Thoracic aorta (tissue), 2 donors: ENCODE measurements around the gene SH3PXD2A. TPM values are rescaled to one million over a fixed set of nuclear protein-coding genes. Genes with fewer than 3 reads are reported as not detected.

ENCODE experiments used
- ATAC-seq: fragments of 150-250 bp; one replicate; pipeline ENCODE4 v1.8.0; 2017; ENCODE audit warnings: low read depth; ENCODE audit not compliant: insufficient number of reproducible peaks, low FRiP score
- DNase-seq: peaks from one replicate; pipeline ENCODE4 v3.0.0-alpha.2; 2020; ENCODE audit warnings: low spot score
- H3K27ac ChIP-seq, 2 donors: fragments of 200-600 bp; sonication (generic); 1 replicate in 1 of 2; 2 replicates in 1 of 2; pipeline ENCODE4 v1.5.1; 2016; ENCODE audit warnings: mild to moderate bottlenecking in 2 of 2, moderate library complexity in 2 of 2
- H3K27me3 ChIP-seq: fragments of 200-600 bp; sonication (generic); replicated peaks from 2 replicates; pipeline ENCODE4 v1.6.0; 2016; ENCODE audit warnings: mild to moderate bottlenecking; ENCODE audit not compliant: insufficient read depth
- H3K36me3 ChIP-seq: fragments of 200-600 bp; sonication (generic); one replicate; pipeline ENCODE4 v1.5.1; 2016
- H3K4me1 ChIP-seq, 2 donors: fragments of 200-600 bp; sonication (generic); 1 replicate in 1 of 2; 2 replicates in 1 of 2; pipeline versions ENCODE4 v1.5.1 to v1.6.0; 2016; ENCODE audit warnings: low read depth in 2 of 2, mild to moderate bottlenecking in 1 of 2; ENCODE audit not compliant: control insufficient read depth in 1 of 2
- H3K4me3 ChIP-seq: fragments of 200-600 bp; sonication (generic); 2 replicates; pipeline ENCODE4 v1.5.1; 2016; ENCODE audit warnings: mild to moderate bottlenecking
- H3K9me3 ChIP-seq: fragments of 200-600 bp; sonication (generic); 2 replicates; pipeline ENCODE4 v1.5.1; 2016
- CTCF ChIP-seq: fragments of 200-600 bp; sonication (generic); IDR thresholded peaks from one replicate; pipeline ENCODE4 v1.5.1; 2019; ENCODE audit warnings: antibody characterized with exemption
- total RNA-seq, 2 donors: library from RNA; depleted of rRNA; stranded (reverse); fragments of >200 nt; gene quantifications; one replicate each; pipeline versions ENCODE4 v1.1.0 to v1.2.3, GENCODE V29; 2016

The SH3PXD2A gene
- total RNA-seq, 2 donors from 2014 or later = 28.3 to 51.5 TPM

GRCh38 chr10:103896225-103896624, 40.8 kb upstream of the SH3PXD2A start:
- TF ChIP-seq CTCF = no peak
- H3K27ac ChIP-seq = peak overlapping the region; percentile 10 to 12
- H3K9me3 ChIP-seq = no peaks in the 10 kb centered on the region
- DNase-seq = no peak
- peak; percentile 10 for ATAC-seq
- H3K36me3 ChIP-seq = peaks cover 32% of the 10 kb centered on the region
- no peak overlapping the region for H3K4me3 ChIP-seq
- no peaks in the 10 kb centered on the region for H3K27me3 ChIP-seq
- H3K4me1 ChIP-seq = peaks cover 7 to 13% of the 10 kb centered on the region in 2 donors

GRCh38 chr10:103895411-103896186, 40.2 kb upstream of the SH3PXD2A start:
- DNase-seq (no peak), ATAC-seq (no peak)
- no peak overlapping the region for H3K4me3 ChIP-seq
- peaks cover 7 to 13% of the 10 kb centered on the region in 2 donors for H3K4me1 ChIP-seq
- peak overlapping the region; percentile 10 to 12 for H3K27ac ChIP-seq
- TF ChIP-seq CTCF = no peak
- peaks cover 38% of the 10 kb centered on the region for H3K36me3 ChIP-seq
- no peaks in the 10 kb centered on the region for H3K27me3 ChIP-seq
- H3K9me3 ChIP-seq = no peaks in the 10 kb centered on the region

GRCh38 chr10:103894441-103894864, 39.1 kb upstream of the SH3PXD2A start:
- peaks cover 7 to 13% of the 10 kb centered on the region in 2 donors for H3K4me1 ChIP-seq
- TF ChIP-seq CTCF = no peak
- no peak for DNase-seq
- H3K27ac ChIP-seq = peak overlapping the region in 1 of 2 donors; percentile 10
- peaks cover 39% of the 10 kb centered on the region for H3K36me3 ChIP-seq
- no peak overlapping the region for H3K4me3 ChIP-seq
- no peaks in the 10 kb centered on the region for H3K9me3 ChIP-seq
- ATAC-seq = peak; percentile 26
- no peaks in the 10 kb centered on the region for H3K27me3 ChIP-seq

GRCh38 chr10:103893817-103894216, 38.4 kb upstream of the SH3PXD2A start:
- H3K27ac ChIP-seq = peak overlapping the region in 1 of 2 donors; percentile 10
- H3K4me3 ChIP-seq = no peak overlapping the region
- ATAC-seq (no peak), DNase-seq (no peak)
- H3K9me3 ChIP-seq = no peaks in the 10 kb centered on the region
- H3K27me3 ChIP-seq = no peaks in the 10 kb centered on the region
- H3K36me3 ChIP-seq = peaks cover 33% of the 10 kb centered on the region
- no peak for TF ChIP-seq CTCF
- peaks cover 7 to 19% of the 10 kb centered on the region in 2 donors for H3K4me1 ChIP-seq

- Histone ChIP-seq H3K4me1 (peaks cover 11 to 33% of the 10 kb centered on the region in 2 donors), H3K9me3 (no peaks in the 10 kb centered on the region), H3K4me3 (no peak overlapping the region), H3K36me3 (peaks cover 24% of the 10 kb centered on the region), H3K27ac (no peak overlapping the region), H3K27me3 (no peaks in the 10 kb centered on the region)
- no peak for TF ChIP-seq CTCF
- ATAC-seq = no peak
- DNase-seq = no peak
Observed at GRCh38 chr10:103892181-103892580, 36.8 kb upstream of the SH3PXD2A start.
